CD14-positive monocyte (primary cell): ENCODE results near the gene LTBP1. TPM values are rescaled to one million over a fixed set of nuclear protein-coding genes. Genes with fewer than 3 reads are reported as not detected.

ENCODE experiments used
- DNase-seq, 3 donors: peaks; one replicate each; pipeline ENCODE4 v3.0.0-alpha.2; 2011 to 2022
- H2AFZ ChIP-seq: 2 replicates; pipeline ENCODE4 v1.6.0; 2012; ENCODE audit warnings: mild to moderate bottlenecking, low read depth, low read length, inconsistent platforms; ENCODE audit not compliant: insufficient read depth, poor library complexity, severe bottlenecking
- H3K27ac ChIP-seq, 2 donors: 1 replicate in 1 of 2; 2 replicates in 1 of 2; pipeline ENCODE4 v1.5.1; 2012 to 2013; ENCODE audit warnings: low read length in 2 of 2, control low read depth in 1 of 2, inconsistent platforms in 1 of 2, low read depth in 1 of 2, mild to moderate bottlenecking in 1 of 2
- H3K27me3 ChIP-seq, 2 donors: one replicate each; pipeline versions ENCODE4 v1.6.0 to v1.6.1; 2011 to 2013; ENCODE audit warnings: low read length in 2 of 2; ENCODE audit not compliant: control insufficient read depth in 2 of 2, insufficient read depth in 2 of 2
- H3K36me3 ChIP-seq, 2 donors: replicated peaks in 1 of 2; 1 replicate in 1 of 2; 2 replicates in 1 of 2; pipeline versions ENCODE4 v1.5.1 to v1.6.1; 2012 to 2013; ENCODE audit warnings: low read length in 2 of 2, control low read depth in 1 of 2, inconsistent platforms in 1 of 2, mild to moderate bottlenecking in 1 of 2; ENCODE audit not compliant: insufficient read depth in 2 of 2, control insufficient read depth in 1 of 2
- H3K4me1 ChIP-seq, 2 donors: 1 replicate in 1 of 2; 2 replicates in 1 of 2; pipeline versions ENCODE4 v1.5.1 to v1.6.1; 2012 to 2013; ENCODE audit warnings: low read length in 2 of 2, control low read depth in 1 of 2, inconsistent platforms in 1 of 2, mild to moderate bottlenecking in 1 of 2, moderate library complexity in 1 of 2; ENCODE audit not compliant: insufficient read depth in 2 of 2, control insufficient read depth in 1 of 2
- H3K4me2 ChIP-seq: replicated peaks from 2 replicates; pipeline ENCODE3; 2012; ENCODE audit warnings: low read length, moderate library complexity, mild to moderate bottlenecking; ENCODE audit not compliant: poor library complexity, severe bottlenecking; ENCODE audit errors: extremely low read depth
- H3K4me3 ChIP-seq, 3 experiments: fragments of 200-600 bp in 1 of 3; sonication (generic) in 1 of 3; replicated peaks in 1 of 3; 1 replicate in 2 of 3; 2 replicates in 1 of 3; pipeline ENCODE4 v1.5.1; 2011 to 2013; ENCODE audit warnings: low read length in 3 of 3, mild to moderate bottlenecking in 3 of 3, control low read depth in 2 of 3, low read depth in 2 of 3, inconsistent platforms in 1 of 3, moderate library complexity in 1 of 3
- H3K79me2 ChIP-seq: 2 replicates; pipeline ENCODE4 v1.6.0; 2012; ENCODE audit warnings: mild to moderate bottlenecking, control low read depth, inconsistent platforms, low read length, moderate library complexity; ENCODE audit not compliant: insufficient read depth
- H3K9ac ChIP-seq: 2 replicates; pipeline ENCODE4 v1.6.0; 2017; ENCODE audit warnings: low read length, mild to moderate bottlenecking; ENCODE audit not compliant: insufficient read depth, poor library complexity, severe bottlenecking
- H3K9me3 ChIP-seq, 2 donors: replicated peaks in 1 of 2; 1 replicate in 1 of 2; 2 replicates in 1 of 2; pipeline versions ENCODE4 v1.5.1 to v1.6.1; 2012 to 2013; ENCODE audit warnings: low read length in 2 of 2, control low read depth in 1 of 2; ENCODE audit not compliant: control insufficient read depth in 1 of 2, insufficient read depth in 1 of 2
- H4K20me1 ChIP-seq: 2 replicates; pipeline ENCODE4 v1.6.0; 2012; ENCODE audit warnings: mild to moderate bottlenecking, low read length, control low read depth, moderate library complexity; ENCODE audit not compliant: insufficient read depth
- H3K27ac Mint-ChIP-seq, 7 donors: one replicate each; pipeline ENCODE4 v1.8.0; 2020; ENCODE audit warnings: mild to moderate bottlenecking in 7 of 7, mixed read lengths in 7 of 7, moderate library complexity in 6 of 7, inconsistent platforms in 2 of 7
- H3K27me3 Mint-ChIP-seq, 3 donors: one replicate each; pipeline ENCODE4 v1.8.0; 2021 to 2022; ENCODE audit warnings: low read depth in 3 of 3, mild to moderate bottlenecking in 3 of 3, mixed read lengths in 3 of 3, moderate library complexity in 3 of 3, inconsistent platforms in 1 of 3
- H3K36me3 Mint-ChIP-seq, 2 donors: one replicate each; pipeline ENCODE4 v1.8.0; 2020; ENCODE audit warnings: mixed read lengths in 2 of 2, inconsistent platforms in 1 of 2, mild to moderate bottlenecking in 1 of 2
- H3K4me1 Mint-ChIP-seq: one replicate; pipeline ENCODE4 v1.8.0; 2020; ENCODE audit warnings: mild to moderate bottlenecking, mixed read lengths
- H3K4me3 Mint-ChIP-seq, 2 donors: one replicate each; pipeline ENCODE4 v1.8.0; 2020; ENCODE audit warnings: mild to moderate bottlenecking in 2 of 2, mixed read lengths in 2 of 2, moderate library complexity in 1 of 2
- H3K9me3 Mint-ChIP-seq, 7 donors: one replicate each; pipeline ENCODE4 v1.8.0; 2020 to 2022; ENCODE audit warnings: mixed read lengths in 7 of 7, mild to moderate bottlenecking in 6 of 7, moderate library complexity in 6 of 7, inconsistent platforms in 2 of 7
- CTCF ChIP-seq: fragments of 200-600 bp; IDR thresholded peaks from one replicate; pipeline ENCODE4 v1.8.0; 2022; ENCODE audit warnings: antibody characterized with exemption, mild to moderate bottlenecking
- WGBS: methylation state at CpG from one replicate; pipeline ENCODE4 v1.1.5; 2013; ENCODE audit warnings: missing lambda C conversion rate; ENCODE audit not compliant: insufficient coverage; 5-methylcytosine and 5-hydroxymethylcytosine counted together
- intact Hi-C, 2 donors: fragments of 100-400 bp; cut with micrococcal nuclease; formaldehyde crosslinking; loops; one replicate each; pipeline versions ENCODE4 v1.15.0 to v1.15.1; 2023
- polyA plus RNA-seq, 3 donors: library from polyadenylated mRNA; depleted of rRNA in 1 of 3; unstranded in 2 of 3; stranded (reverse) in 1 of 3; fragments of 300-500 nt in 2 of 3; fragments of >200 nt in 1 of 3; fragmentation: Illumina TruSeq in 2 of 3; gene quantifications; 1 replicate in 2 of 3; 2 replicates in 1 of 3; pipeline ENCODE4 v1.2.3, GENCODE V29; 2012 to 2021

Gene LTBP1
- polyA plus RNA-seq, 3 donors: 0.18 to 0.24 TPM; not detected in 1

- Histone ChIP-seq H3K4me1 (peaks cover 8 to 10% of the 10 kb centered on the region in 2 donors), H3K4me2 (no peak overlapping the region), H3K9me3 (no peaks in the 10 kb centered on the region), H3K79me2 (no peaks in the 10 kb centered on the region), H3K27ac (no peak overlapping the region), H4K20me1 (no peaks in the 10 kb centered on the region), H3K27me3 (no peaks in the 10 kb centered on the region), H3K4me3 (no peak overlapping the region), H3K9ac (no peak overlapping the region), H2AFZ (no peak overlapping the region), H3K36me3 (no peaks in the 10 kb centered on the region)
- DNase-seq: no peak
- no peak for TF ChIP-seq CTCF
- Mint-ChIP-seq H3K4me1 (peaks cover 21% of the 10 kb centered on the region), H3K9me3 (peaks cover 0 to 7% (median 2%) of the 10 kb centered on the region in 7 donors), H3K27ac (no peak overlapping the region), H3K36me3 (no peaks in the 10 kb centered on the region), H3K4me3 (no peak overlapping the region), H3K27me3 (no peaks in the 10 kb centered on the region)
- intact Hi-C loops: no loop called here
- 100% methylated on average over 1 of the region's 1 CpG for WGBS
Observed at GRCh38 chr2:33126552-33126951, 179.8 kb downstream of the LTBP1 start.

- Mint-ChIP-seq H3K9me3 (peaks cover 0 to 4% (median 2%) of the 10 kb centered on the region in 7 donors), H3K4me1 (peaks cover 21% of the 10 kb centered on the region), H3K36me3 (no peaks in the 10 kb centered on the region), H3K27ac (no peak overlapping the region), H3K4me3 (no peak overlapping the region), H3K27me3 (no peaks in the 10 kb centered on the region)
- H2AFZ ChIP-seq: no peak overlapping the region
- H3K27ac ChIP-seq: no peak overlapping the region
- H3K4me2 ChIP-seq: no peak overlapping the region
- no peak overlapping the region for H3K9ac ChIP-seq
- no peaks in the 10 kb centered on the region for H3K36me3 ChIP-seq
- H3K4me1 ChIP-seq: peaks cover 8 to 10% of the 10 kb centered on the region in 2 donors
- DNase-seq: no peak
- H3K4me3 ChIP-seq: no peak overlapping the region
- H4K20me1 ChIP-seq: no peaks in the 10 kb centered on the region
- no peak for TF ChIP-seq CTCF
- no peaks in the 10 kb centered on the region for H3K27me3 ChIP-seq
- intact Hi-C loops: no loop called here
- no peaks in the 10 kb centered on the region for H3K9me3 ChIP-seq
- H3K79me2 ChIP-seq: no peaks in the 10 kb centered on the region
- no CpG with 5 or more reads among the region's 3 CpGs for WGBS
Observed at GRCh38 chr2:33126958-33127357, 180.2 kb downstream of the LTBP1 start.
